ENCODE data around the gene TSPEAR. TPM values are rescaled to one million over a fixed set of nuclear protein-coding genes. Genes with fewer than 3 reads are reported as not detected.

Gene TSPEAR
- total RNA-seq, 1 donor from 2014 or later: not detected

DNA sequence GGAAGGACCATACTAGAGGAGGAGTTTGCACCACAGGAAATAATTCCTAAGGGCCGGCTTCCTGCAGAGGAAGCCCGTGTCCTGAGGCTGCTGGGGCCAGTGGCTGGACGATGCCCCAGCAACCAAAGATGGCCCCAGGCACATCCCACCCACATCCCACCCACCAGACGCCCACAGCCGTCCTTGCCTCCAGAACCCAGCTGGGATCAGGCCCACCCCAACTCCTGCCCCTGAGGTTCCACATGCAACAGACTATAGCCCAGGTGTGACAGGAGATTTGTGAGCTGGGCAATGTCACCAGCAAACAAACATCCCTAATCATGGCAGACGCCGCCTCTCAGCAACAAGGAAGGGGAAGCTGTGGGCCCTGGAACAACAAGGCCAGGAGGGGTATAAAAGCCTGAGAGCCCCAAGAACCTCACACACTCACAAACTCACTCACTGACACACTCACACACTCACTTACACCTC is 84.7 kb downstream of the TSPEAR start, which contains the start of gene KRTAP10-9:
Gene KRTAP10-9, plus strand, starts transcription at position 421 of the 471 bp plus-strand sequence. CDS start 79 bp downstream, outside the sequence.
- no peak within 1 kb of the TSS for H3K27ac Mint-ChIP-seq
- H3K36me3 Mint-ChIP-seq (ENCODE audit: insufficient read depth): peaks cover 2% of the 10 kb centered on the region
- peaks cover 38% of the 10 kb centered on the region for H3K9me3 Mint-ChIP-seq (ENCODE audit: low read depth)
- H3K4me3 Mint-ChIP-seq (ENCODE audit: low read depth): no peak within 1 kb of the TSS
- TF ChIP-seq, protein P1, sequence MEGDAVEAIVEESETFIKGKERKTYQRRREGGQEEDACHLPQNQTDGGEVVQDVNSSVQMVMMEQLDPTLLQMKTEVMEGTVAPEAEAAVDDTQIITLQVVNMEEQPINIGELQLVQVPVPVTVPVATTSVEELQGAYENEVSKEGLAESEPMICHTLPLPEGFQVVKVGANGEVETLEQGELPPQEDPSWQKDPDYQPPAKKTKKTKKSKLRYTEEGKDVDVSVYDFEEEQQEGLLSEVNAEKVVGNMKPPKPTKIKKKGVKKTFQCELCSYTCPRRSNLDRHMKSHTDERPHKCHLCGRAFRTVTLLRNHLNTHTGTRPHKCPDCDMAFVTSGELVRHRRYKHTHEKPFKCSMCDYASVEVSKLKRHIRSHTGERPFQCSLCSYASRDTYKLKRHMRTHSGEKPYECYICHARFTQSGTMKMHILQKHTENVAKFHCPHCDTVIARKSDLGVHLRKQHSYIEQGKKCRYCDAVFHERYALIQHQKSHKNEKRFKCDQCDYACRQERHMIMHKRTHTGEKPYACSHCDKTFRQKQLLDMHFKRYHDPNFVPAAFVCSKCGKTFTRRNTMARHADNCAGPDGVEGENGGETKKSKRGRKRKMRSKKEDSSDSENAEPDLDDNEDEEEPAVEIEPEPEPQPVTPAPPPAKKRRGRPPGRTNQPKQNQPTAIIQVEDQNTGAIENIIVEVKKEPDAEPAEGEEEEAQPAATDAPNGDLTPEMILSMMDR (IDR thresholded peaks at IDR 0.05; ENCODE audit: unreplicated experiment): no peak
- H3K4me1 Mint-ChIP-seq (ENCODE audit: low read depth): no peaks in the 10 kb centered on the region
- H3K27me3 Mint-ChIP-seq: no peaks in the 10 kb centered on the region
- no peak for DNase-seq (ENCODE audit: low spot score, unreplicated experiment)

DNA sequence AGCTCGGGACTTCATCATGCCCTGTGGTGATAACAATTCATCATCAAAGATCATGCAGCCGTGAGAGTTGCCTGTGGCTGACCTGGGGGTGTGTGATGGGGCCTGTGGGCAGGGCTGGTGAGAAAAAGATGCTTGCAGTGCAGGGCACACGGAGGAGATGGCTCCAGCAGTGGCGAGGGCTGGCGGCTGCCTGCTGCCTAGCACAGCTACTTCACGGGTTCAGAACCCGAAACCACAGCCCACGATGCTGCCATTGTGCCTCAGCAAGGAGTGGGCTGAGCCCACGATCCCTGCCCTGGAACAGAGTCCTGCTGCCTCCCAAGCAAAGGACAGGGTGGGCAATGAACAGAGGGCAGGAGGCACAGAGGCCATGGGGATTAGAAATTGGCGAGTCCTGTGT is 85.1 kb downstream of the TSPEAR start:
- TF ChIP-seq, protein P1 (IDR thresholded peaks at IDR 0.05; ENCODE audit: unreplicated experiment): no peak
- no peak for DNase-seq (ENCODE audit: low spot score, unreplicated experiment)
- H3K9me3 Mint-ChIP-seq (ENCODE audit: low read depth): peaks cover 37% of the 10 kb centered on the region
- peaks cover 2% of the 10 kb centered on the region for H3K36me3 Mint-ChIP-seq (ENCODE audit: insufficient read depth)
- H3K4me3 Mint-ChIP-seq (ENCODE audit: low read depth): no peak overlapping the region
- H3K27me3 Mint-ChIP-seq: no peaks in the 10 kb centered on the region
- no peaks in the 10 kb centered on the region for H3K4me1 Mint-ChIP-seq (ENCODE audit: low read depth)
- no peak overlapping the region for H3K27ac Mint-ChIP-seq

DNA sequence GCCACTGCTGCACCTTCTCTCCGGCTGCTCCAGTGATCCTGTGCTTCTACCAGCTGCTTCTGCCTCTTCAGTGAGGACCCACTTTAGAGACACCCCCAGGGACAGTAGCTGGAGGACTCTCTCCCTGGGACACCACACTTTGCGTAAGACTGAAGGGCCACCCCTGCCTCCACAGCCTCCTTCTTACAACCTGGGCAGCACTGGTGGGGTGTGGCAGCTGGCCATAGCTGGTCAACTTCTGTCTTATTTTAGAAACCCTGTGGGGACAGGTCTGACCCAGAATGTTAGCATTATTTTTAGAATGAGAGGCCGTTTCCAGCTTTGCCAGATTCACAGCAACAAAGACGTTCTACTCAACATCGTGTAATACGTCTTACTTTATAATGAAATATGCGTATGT is 85.6 kb downstream of the TSPEAR start:
- no peaks in the 10 kb centered on the region for H3K4me1 Mint-ChIP-seq (ENCODE audit: low read depth)
- no peak overlapping the region for H3K27ac Mint-ChIP-seq
- DNase-seq (ENCODE audit: low spot score, unreplicated experiment): no peak
- TF ChIP-seq, protein P1 (IDR thresholded peaks at IDR 0.05; ENCODE audit: unreplicated experiment): no peak
- no peak overlapping the region for H3K4me3 Mint-ChIP-seq (ENCODE audit: low read depth)
- H3K36me3 Mint-ChIP-seq (ENCODE audit: insufficient read depth): peaks cover 2% of the 10 kb centered on the region
- H3K9me3 Mint-ChIP-seq (ENCODE audit: low read depth): peaks cover 34% of the 10 kb centered on the region
- no peaks in the 10 kb centered on the region for H3K27me3 Mint-ChIP-seq

DNA sequence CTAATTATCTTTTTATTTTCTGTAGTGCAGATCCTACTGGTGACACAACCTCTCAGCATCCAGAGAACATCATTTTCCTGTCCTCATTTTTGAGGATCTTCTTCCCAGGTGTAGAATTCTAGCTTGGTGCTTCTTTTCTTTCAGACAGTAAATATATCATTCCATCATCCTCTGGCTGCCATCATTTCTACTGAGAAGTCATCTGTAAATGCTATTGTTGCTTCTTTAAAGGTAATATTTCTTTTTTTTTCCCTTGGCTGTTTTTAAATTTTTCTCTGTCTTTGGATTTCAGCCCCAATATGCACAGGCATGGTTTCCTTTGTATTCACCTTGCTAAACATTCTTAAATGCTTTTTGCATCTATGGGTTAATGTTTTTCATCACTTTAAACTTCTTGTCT is 87.8 kb downstream of the TSPEAR start:
- Mint-ChIP-seq H3K27me3 (no peaks in the 10 kb centered on the region), H3K9me3 (ENCODE audit: low read depth) (peaks cover 44% of the 10 kb centered on the region), H3K4me1 (ENCODE audit: low read depth) (no peaks in the 10 kb centered on the region), H3K27ac (no peak overlapping the region), H3K36me3 (ENCODE audit: insufficient read depth) (peaks cover 5% of the 10 kb centered on the region), H3K4me3 (ENCODE audit: low read depth) (no peak overlapping the region)
- TF ChIP-seq, protein P1 (IDR thresholded peaks at IDR 0.05; ENCODE audit: unreplicated experiment): no peak
- no peak for DNase-seq (ENCODE audit: low spot score, unreplicated experiment)

DNA sequence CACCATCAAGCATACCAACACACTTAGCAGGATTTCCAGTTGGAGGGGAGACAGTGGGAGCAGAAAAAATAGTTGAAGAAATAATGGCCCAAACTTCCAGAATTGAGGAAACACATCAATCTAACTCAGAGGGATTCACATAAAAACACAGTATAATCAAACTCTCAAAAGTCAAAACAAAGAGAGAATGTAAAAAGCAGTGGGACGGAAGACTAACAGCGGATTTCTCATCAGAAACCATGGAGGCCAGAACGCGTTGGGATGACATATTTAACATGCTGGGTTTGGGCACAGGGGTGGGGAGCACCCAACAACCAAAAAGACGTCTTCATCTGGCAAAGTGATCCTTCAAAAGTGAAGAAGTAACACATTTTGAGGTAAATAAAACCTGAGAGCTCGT is 91.5 kb downstream of the TSPEAR start:
- DNase-seq (ENCODE audit: low spot score, unreplicated experiment): no peak
- no peak overlapping the region for H3K4me3 Mint-ChIP-seq (ENCODE audit: low read depth)
- peaks cover 5% of the 10 kb centered on the region for H3K36me3 Mint-ChIP-seq (ENCODE audit: insufficient read depth)
- peaks cover 42% of the 10 kb centered on the region for H3K9me3 Mint-ChIP-seq (ENCODE audit: low read depth)
- no peak overlapping the region for H3K27ac Mint-ChIP-seq
- TF ChIP-seq, protein P1 (IDR thresholded peaks at IDR 0.05; ENCODE audit: unreplicated experiment): no peak
- no peaks in the 10 kb centered on the region for H3K27me3 Mint-ChIP-seq
- no peaks in the 10 kb centered on the region for H3K4me1 Mint-ChIP-seq (ENCODE audit: low read depth)
